ENCODE data around the gene ELAPOR1. TPM values are rescaled to one million over a fixed set of nuclear protein-coding genes. Genes with fewer than 3 reads are reported as not detected.

ELAPOR1 gene
- polyA plus RNA-seq (2012; ENCODE audit: insufficient read depth, insufficient read length), result 0.64 TPM

GRCh38 chr1:109113590-109114341, at the start of gene ELAPOR1:
ELAPOR1 (plus strand) TSS chr1:109114115; CDS start chr1:109114184, 69 bp downstream.
- H3K4me3 ChIP-seq (ENCODE audit: low read length), result peak within 1 kb of the TSS; percentile 49
- DNase-seq (ENCODE audit: low read depth, low spot score), result peak; percentile 78

GRCh38 chr1:109065137-109065536, 48.8 kb upstream of the ELAPOR1 start:
- H3K4me3 ChIP-seq (ENCODE audit: low read length), result no peak overlapping the region
- DNase-seq (ENCODE audit: low read depth, low spot score), result no peak

- no peak for DNase-seq (ENCODE audit: low read depth, low spot score)
- no peak overlapping the region for H3K4me3 ChIP-seq (ENCODE audit: low read length)
Measured at GRCh38 chr1:109067883-109068282, 46.0 kb upstream of the ELAPOR1 start.

- DNase-seq (ENCODE audit: low read depth, low spot score), result no peak
Measured at GRCh38 chr1:109069294-109069693, 44.6 kb upstream of the ELAPOR1 start.

GRCh38 chr1:109075531-109076490, 38.1 kb upstream of the ELAPOR1 start, which contains the start of gene TAF13:
TAF13 (minus strand) TSS chr1:109076003; CDS start chr1:109075947, 56 bp downstream.
- H3K4me3 ChIP-seq (ENCODE audit: low read length), result peak within 1 kb of the TSS; percentile 99
- peak; percentile 69 for DNase-seq (ENCODE audit: low read depth, low spot score)

More at GRCh38 chr1:109069294-109069693, 44.6 kb upstream of the ELAPOR1 start:
- no peak overlapping the region for H3K4me3 ChIP-seq (ENCODE audit: low read length)

GRCh38 chr1:109078317-109078716, 35.6 kb upstream of the ELAPOR1 start:
- H3K4me3 ChIP-seq (ENCODE audit: low read length), result no peak overlapping the region
- DNase-seq (ENCODE audit: low read depth, low spot score), result no peak

GRCh38 chr1:109079240-109079622, 34.7 kb upstream of the ELAPOR1 start:
- H3K4me3 ChIP-seq (ENCODE audit: low read length), result no peak overlapping the region
- DNase-seq (ENCODE audit: low read depth, low spot score), result no peak

GRCh38 chr1:109080441-109081082, 33.4 kb upstream of the ELAPOR1 start:
- H3K4me3 ChIP-seq (ENCODE audit: low read length), result no peak overlapping the region

GRCh38 chr1:109083501-109083900, 30.4 kb upstream of the ELAPOR1 start:
- H3K4me3 ChIP-seq (ENCODE audit: low read length), result no peak overlapping the region
- no peak for DNase-seq (ENCODE audit: low read depth, low spot score)

More at GRCh38 chr1:109080441-109081082, 33.4 kb upstream of the ELAPOR1 start:
- DNase-seq (ENCODE audit: low read depth, low spot score), result no peak

GRCh38 chr1:109083923-109084322, 30.0 kb upstream of the ELAPOR1 start:
- DNase-seq (ENCODE audit: low read depth, low spot score), result peak; percentile 42
- no peak overlapping the region for H3K4me3 ChIP-seq (ENCODE audit: low read length)

- H3K4me3 ChIP-seq (ENCODE audit: low read length), result no peak overlapping the region
- DNase-seq (ENCODE audit: low read depth, low spot score), result no peak
Measured at GRCh38 chr1:109084563-109085517, 29.1 kb upstream of the ELAPOR1 start.

- no peak for DNase-seq (ENCODE audit: low read depth, low spot score)
- no peak overlapping the region for H3K4me3 ChIP-seq (ENCODE audit: low read length)
Measured at GRCh38 chr1:109089242-109090015, 24.5 kb upstream of the ELAPOR1 start.

GRCh38 chr1:109090196-109091077, 23.5 kb upstream of the ELAPOR1 start, which contains the start of gene TMEM167B:
TMEM167B (plus strand) TSS chr1:109090764; CDS start chr1:109090873, 109 bp downstream.
- DNase-seq (ENCODE audit: low read depth, low spot score), result peak; percentile 92
- H3K4me3 ChIP-seq (ENCODE audit: low read length), result peak within 1 kb of the TSS; percentile 75

- no peak for DNase-seq (ENCODE audit: low read depth, low spot score)
- peak overlapping the region; percentile 75 for H3K4me3 ChIP-seq (ENCODE audit: low read length)
Measured at GRCh38 chr1:109091078-109091838, 22.7 kb upstream of the ELAPOR1 start.

- peak overlapping the region; percentile 75 for H3K4me3 ChIP-seq (ENCODE audit: low read length)
- no peak for DNase-seq (ENCODE audit: low read depth, low spot score)
Measured at GRCh38 chr1:109091839-109092193, 22.1 kb upstream of the ELAPOR1 start.

GRCh38 chr1:109094377-109094803, 19.5 kb upstream of the ELAPOR1 start:
- no peak overlapping the region for H3K4me3 ChIP-seq (ENCODE audit: low read length)
- no peak for DNase-seq (ENCODE audit: low read depth, low spot score)

All from Jurkat, Clone E6-1 (cell line).